Endothelial cell of umbilical vein (primary cell): ENCODE data around the gene CDH1. TPM values are rescaled to one million over a fixed set of nuclear protein-coding genes. Genes with fewer than 3 reads are reported as not detected.

Experiments
- BruUV-seq: library from RNA; stranded (reverse); fragments of 400-500 nt; replicated peaks from 2 replicates; lab custom pipeline; 2021; lab: Mats Ljungman, UMichigan
- CTCF ChIA-PET: fragments of 300-600, 350-600 bp; sonication (Branson Sonifier 250); formaldehyde crosslinking; loops from one replicate; lab custom pipeline; 2021; ENCODE audit warnings: antibody characterized with exemption, inconsistent platforms; lab: Charles Lee
- POLR2A ChIA-PET: fragments of 300-600, 350-600 bp; sonication (Branson Sonifier 250); formaldehyde crosslinking; loops from one replicate; lab custom pipeline; 2021; ENCODE audit warnings: antibody characterized with exemption, inconsistent platforms; lab: Charles Lee
- DNase-seq: peaks from one replicate; pipeline ENCODE4 v3.0.0-alpha.2; 2011; ENCODE audit warnings: low read depth, low spot score
- FAIRE-seq: peaks from 2 replicates; lab custom pipeline; 2011; peaks lifted over from hg19 to GRCh38; lab: Jason Lieb, UNC
- H2AFZ ChIP-seq: 2 replicates; pipeline ENCODE4 v1.6.0; 2012; ENCODE audit warnings: low read depth, low read length, control low read depth, inconsistent platforms
- H3K27ac ChIP-seq: 2 replicates; pipeline ENCODE4 v1.5.1; 2011; ENCODE audit warnings: low read depth, mild to moderate bottlenecking, control low read depth, low read length, moderate library complexity; ENCODE audit not compliant: insufficient read depth
- H3K27me3 ChIP-seq, 2 experiments: 2 replicates each; pipeline versions ENCODE4 v1.6.0 to v1.6.1; 2011; ENCODE audit warnings: low read length in 2 of 2, mixed read lengths in 1 of 2; ENCODE audit not compliant: control insufficient read depth in 2 of 2, insufficient read depth in 2 of 2
- H3K36me3 ChIP-seq, 2 experiments: 2 replicates in 1 of 2; 3 replicates in 1 of 2; pipeline ENCODE4 v1.5.1; 2011; ENCODE audit warnings: low read length in 2 of 2, mild to moderate bottlenecking in 1 of 2, moderate library complexity in 1 of 2; ENCODE audit not compliant: control insufficient read depth in 2 of 2, insufficient read depth in 2 of 2; ENCODE audit errors: extremely low read depth in 1 of 2
- H3K4me1 ChIP-seq: 3 replicates; pipeline ENCODE4 v1.5.1; 2011; ENCODE audit warnings: mild to moderate bottlenecking, low read length; ENCODE audit not compliant: control insufficient read depth, insufficient read depth; ENCODE audit errors: extremely low read depth
- H3K4me2 ChIP-seq: 2 replicates; pipeline ENCODE4 v1.6.1; 2011; ENCODE audit warnings: low read length, control low read depth, mixed read lengths; ENCODE audit not compliant: insufficient read depth
- H3K4me3 ChIP-seq, 3 experiments: fragments of 200-600 bp in 1 of 3; sonication (generic), shearing (Covaris generic) in 1 of 3; replicated peaks in 1 of 3; 2 replicates each; pipeline ENCODE4 v1.5.1; 2011 to 2016; ENCODE audit warnings: control low read depth in 3 of 3, low read length in 3 of 3, mild to moderate bottlenecking in 2 of 3, inconsistent platforms in 1 of 3, low read depth in 1 of 3, moderate library complexity in 1 of 3; ENCODE audit not compliant: insufficient read depth in 1 of 3
- H3K79me2 ChIP-seq: 2 replicates; pipeline ENCODE4 v1.6.0; 2012; ENCODE audit warnings: low read length, inconsistent platforms; ENCODE audit not compliant: control insufficient read depth, insufficient read depth
- H3K9ac ChIP-seq: replicated peaks from 2 replicates; pipeline ENCODE3; 2011; ENCODE audit warnings: low read length, control low read depth; ENCODE audit not compliant: insufficient read depth; ENCODE audit errors: extremely low read depth
- H3K9me1 ChIP-seq: replicated peaks from 3 replicates; pipeline ENCODE4 v1.6.0; 2011; ENCODE audit warnings: mild to moderate bottlenecking, low read length; ENCODE audit not compliant: control insufficient read depth, insufficient read depth; ENCODE audit errors: extremely low read depth
- H3K9me3 ChIP-seq: replicated peaks from 2 replicates; pipeline ENCODE4 v1.5.1; 2012; ENCODE audit warnings: low read length, inconsistent platforms; ENCODE audit not compliant: control insufficient read depth, insufficient read depth
- H4K20me1 ChIP-seq: replicated peaks from 2 replicates; pipeline ENCODE3; 2011; ENCODE audit warnings: mild to moderate bottlenecking, low read length; ENCODE audit not compliant: control insufficient read depth, insufficient read depth; ENCODE audit errors: extremely low read depth
- EZH2 ChIP-seq: IDR thresholded peaks from 2 replicates; pipeline ENCODE4 v1.6.1; 2012; ENCODE audit warnings: borderline replicate concordance, low read depth, mild to moderate bottlenecking, moderate library complexity, low read length, inconsistent platforms; ENCODE audit not compliant: severe bottlenecking
- FOS ChIP-seq: IDR thresholded peaks from 2 replicates; pipeline ENCODE4 v1.6.1; 2011; ENCODE audit warnings: mild to moderate bottlenecking, low read length, moderate library complexity, borderline replicate concordance; ENCODE audit not compliant: insufficient read depth
- GATA2 ChIP-seq: IDR thresholded peaks from 2 replicates; pipeline ENCODE4 v1.7.0; 2011; ENCODE audit warnings: low read depth, mild to moderate bottlenecking, moderate library complexity, mixed read lengths, low read length; ENCODE audit not compliant: insufficient read length, insufficient read depth
- JUN ChIP-seq: IDR thresholded peaks from 2 replicates; pipeline ENCODE4 v1.6.1; 2011; ENCODE audit warnings: borderline replicate concordance, low read depth; ENCODE audit not compliant: insufficient read length, insufficient read depth
- POLR2A ChIP-seq: IDR thresholded peaks from 2 replicates; pipeline ENCODE4 v1.6.1; 2012; ENCODE audit warnings: low read depth, mild to moderate bottlenecking, control low read depth, low read length
- POLR2AphosphoS5 ChIP-seq: IDR thresholded peaks from 2 replicates; pipeline ENCODE4 v1.6.1; 2012; ENCODE audit warnings: low read depth, mild to moderate bottlenecking, control low read depth, low read length, moderate library complexity; ENCODE audit not compliant: insufficient read depth
- dilution Hi-C: fragments of 300-500 bp; cut with MboI; formaldehyde crosslinking; loops from one replicate; pipeline ENCODE4 v1.15.0; 2019; ENCODE audit warnings: low sequenced_read_pairs; ENCODE audit not compliant: extremely low pct_ligation_motif_present
- intact Hi-C: fragments of 100-400 bp; cut with micrococcal nuclease; formaldehyde crosslinking; loops from one replicate; pipeline ENCODE4 v1.10.0; 2022
- polyA plus RNA-seq, 4 experiments: library from polyadenylated mRNA; depleted of rRNA in 3 of 4; stranded (reverse) in 3 of 4; unstranded in 1 of 4; fragments of >200 nt; gene quantifications; 2 replicates each; pipeline versions ENCODE4 v1.2.1 to v1.2.3, GENCODE V29; 2011 to 2012; ENCODE audit warnings: missing spikeins in 1 of 4
- total RNA-seq: library from RNA; stranded (reverse); gene quantifications from 2 replicates; pipeline ENCODE4 v1.2.3, GENCODE V29; 2021
- TF ChIP-seq, protein P1 (sequence below), 2 donors: IDR thresholded peaks; 1 replicate in 1 of 2; 2 replicates in 1 of 2; pipeline ENCODE4 v1.5.1; 2011; ENCODE audit warnings: low read length in 2 of 2, mild to moderate bottlenecking in 2 of 2, moderate library complexity in 2 of 2, control low read depth in 1 of 2, inconsistent platforms in 1 of 2, low read depth in 1 of 2; ENCODE audit not compliant: insufficient read depth in 1 of 2; ENCODE audit errors: extremely low read depth in 1 of 2
- TF ChIP-seq, protein P2 (sequence below): IDR thresholded peaks from 2 replicates; pipeline ENCODE4 v1.6.1; 2011; ENCODE audit not compliant: insufficient read depth, insufficient read length

CDH1 gene
- total and polyA plus RNA-seq, 2 donors (not counting 3 experiments of a cell fraction or from before 2014, with no cell fraction given), result 0.28 to 0.69 TPM

DNA sequence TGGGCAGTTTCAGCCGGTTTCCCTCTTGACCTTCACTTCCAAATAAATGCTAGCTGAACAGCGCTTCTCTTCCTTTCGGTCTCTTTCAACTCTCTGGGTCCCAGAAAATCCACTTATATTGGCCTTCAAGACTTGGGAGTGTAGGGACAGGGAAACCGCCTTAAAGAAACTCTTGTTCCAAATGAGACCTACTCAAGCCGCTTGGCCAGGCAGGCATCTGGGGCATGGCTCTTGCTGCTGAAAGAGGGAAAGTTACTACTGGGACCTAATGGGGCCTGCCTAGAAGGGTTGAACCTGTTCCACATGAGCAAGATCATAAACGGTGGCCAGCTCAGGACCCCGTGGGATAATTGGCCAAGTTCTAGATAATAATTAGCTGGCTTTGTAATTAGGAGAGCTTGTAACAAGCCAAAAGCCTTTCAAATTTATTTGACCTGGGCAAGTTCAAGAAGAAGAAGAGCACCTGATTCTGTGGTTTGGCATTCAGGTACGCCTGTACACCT lies 13.2 kb downstream of the CDH1 start:
- Histone ChIP-seq H3K27ac (no peak overlapping the region), H3K4me3 (no peak overlapping the region), H3K9me1 (no peaks in the 10 kb centered on the region), H3K9ac (no peak overlapping the region), H3K79me2 (no peaks in the 10 kb centered on the region), H2AFZ (no peak overlapping the region), H3K36me3 (no peaks in the 10 kb centered on the region), H3K4me2 (no peak overlapping the region), H4K20me1 (no peaks in the 10 kb centered on the region), H3K27me3 (no peaks in the 10 kb centered on the region), H3K4me1 (no peaks in the 10 kb centered on the region), H3K9me3 (no peaks in the 10 kb centered on the region)
- POLR2A ChIA-PET, result no interaction called here
- FAIRE-seq, result no peak
- CTCF ChIA-PET, result interaction anchor here (0.9 kb wide), 1 partner anchor 18 kb away, joined by 3 read pairs; no protein-coding TSS in a partner anchor
- TF ChIP-seq, protein P1, sequence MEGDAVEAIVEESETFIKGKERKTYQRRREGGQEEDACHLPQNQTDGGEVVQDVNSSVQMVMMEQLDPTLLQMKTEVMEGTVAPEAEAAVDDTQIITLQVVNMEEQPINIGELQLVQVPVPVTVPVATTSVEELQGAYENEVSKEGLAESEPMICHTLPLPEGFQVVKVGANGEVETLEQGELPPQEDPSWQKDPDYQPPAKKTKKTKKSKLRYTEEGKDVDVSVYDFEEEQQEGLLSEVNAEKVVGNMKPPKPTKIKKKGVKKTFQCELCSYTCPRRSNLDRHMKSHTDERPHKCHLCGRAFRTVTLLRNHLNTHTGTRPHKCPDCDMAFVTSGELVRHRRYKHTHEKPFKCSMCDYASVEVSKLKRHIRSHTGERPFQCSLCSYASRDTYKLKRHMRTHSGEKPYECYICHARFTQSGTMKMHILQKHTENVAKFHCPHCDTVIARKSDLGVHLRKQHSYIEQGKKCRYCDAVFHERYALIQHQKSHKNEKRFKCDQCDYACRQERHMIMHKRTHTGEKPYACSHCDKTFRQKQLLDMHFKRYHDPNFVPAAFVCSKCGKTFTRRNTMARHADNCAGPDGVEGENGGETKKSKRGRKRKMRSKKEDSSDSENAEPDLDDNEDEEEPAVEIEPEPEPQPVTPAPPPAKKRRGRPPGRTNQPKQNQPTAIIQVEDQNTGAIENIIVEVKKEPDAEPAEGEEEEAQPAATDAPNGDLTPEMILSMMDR (IDR thresholded peaks at IDR 0.05; ENCODE audit: extremely low read depth in 1 of 2, insufficient read depth in 1 of 2, low read depth in 1 of 2, low read length in 2 of 2), result no peak
- TF ChIP-seq, protein P2, sequence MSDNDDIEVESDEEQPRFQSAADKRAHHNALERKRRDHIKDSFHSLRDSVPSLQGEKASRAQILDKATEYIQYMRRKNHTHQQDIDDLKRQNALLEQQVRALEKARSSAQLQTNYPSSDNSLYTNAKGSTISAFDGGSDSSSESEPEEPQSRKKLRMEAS, result no peak
- TF ChIP-seq FOS, result no peak
- intact Hi-C loops, result no loop called here
- no peak for DNase-seq
- BruUV-seq, result no TSS peak
- dilution Hi-C loops, result no loop called here

DNA sequence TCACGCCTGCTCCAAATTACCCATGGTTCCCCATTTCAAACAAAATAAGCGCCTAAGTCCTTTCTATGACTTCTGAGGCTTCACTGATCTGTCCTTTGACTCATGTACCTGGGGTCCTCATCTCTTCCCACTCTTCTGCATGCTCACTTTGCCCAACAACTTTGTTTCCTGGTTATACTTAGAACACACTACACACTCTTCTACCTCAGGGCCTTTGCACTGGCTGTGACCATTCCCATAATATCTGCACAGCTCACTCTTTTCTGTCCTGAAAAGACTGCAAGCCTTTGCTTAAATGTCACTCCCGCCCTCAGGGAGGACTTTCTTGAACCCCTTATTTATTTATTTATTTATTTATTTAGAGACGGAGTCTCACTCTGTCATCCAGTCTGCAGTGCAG lies 14.1 kb downstream of the CDH1 start:
- Histone ChIP-seq H3K4me1 (no peaks in the 10 kb centered on the region), H4K20me1 (no peaks in the 10 kb centered on the region), H3K9me1 (no peaks in the 10 kb centered on the region), H3K4me3 (no peak overlapping the region), H3K4me2 (no peak overlapping the region), H3K27ac (no peak overlapping the region), H3K27me3 (no peaks in the 10 kb centered on the region), H3K36me3 (no peaks in the 10 kb centered on the region), H3K79me2 (no peaks in the 10 kb centered on the region), H3K9ac (no peak overlapping the region), H3K9me3 (no peaks in the 10 kb centered on the region), H2AFZ (no peak overlapping the region)
- POLR2A ChIA-PET, result no interaction called here
- BruUV-seq, result no TSS peak
- intact Hi-C loops (no loop called here), dilution Hi-C loops (no loop called here)
- CTCF ChIA-PET, result interaction anchor here (0.9 kb wide), 1 partner anchor 17 kb away, joined by 3 read pairs; no protein-coding TSS in a partner anchor
- no peak for TF ChIP-seq EZH2
- TF ChIP-seq FOS, result no peak
- TF ChIP-seq, protein P2, result no peak
- no peak for TF ChIP-seq GATA2
- no peak for TF ChIP-seq POLR2AphosphoS5
- TF ChIP-seq JUN, result no peak
- no peak for TF ChIP-seq POLR2A
- DNase-seq (no peak), FAIRE-seq (no peak)
